ENCODE data around the gene CDADC1. TPM values are rescaled to one million over a fixed set of nuclear protein-coding genes. Genes with fewer than 3 reads are reported as not detected.

Gene CDADC1
- total RNA-seq: 1 to 10 TPM; 3.3 to 7.5 (median 5.4) TPM
- polyA plus RNA-seq: 1 to 10 TPM; 3.3 to 7.8 (median 3.6) TPM
- long read RNA-seq, donor 1: 0 reads
- long read RNA-seq, donor 2, partial matches to known transcripts: 1 of 7 reads
- long read RNA-seq, donor 2, other reads (novel, unspliced or antisense): 3 of 7 reads

DNA sequence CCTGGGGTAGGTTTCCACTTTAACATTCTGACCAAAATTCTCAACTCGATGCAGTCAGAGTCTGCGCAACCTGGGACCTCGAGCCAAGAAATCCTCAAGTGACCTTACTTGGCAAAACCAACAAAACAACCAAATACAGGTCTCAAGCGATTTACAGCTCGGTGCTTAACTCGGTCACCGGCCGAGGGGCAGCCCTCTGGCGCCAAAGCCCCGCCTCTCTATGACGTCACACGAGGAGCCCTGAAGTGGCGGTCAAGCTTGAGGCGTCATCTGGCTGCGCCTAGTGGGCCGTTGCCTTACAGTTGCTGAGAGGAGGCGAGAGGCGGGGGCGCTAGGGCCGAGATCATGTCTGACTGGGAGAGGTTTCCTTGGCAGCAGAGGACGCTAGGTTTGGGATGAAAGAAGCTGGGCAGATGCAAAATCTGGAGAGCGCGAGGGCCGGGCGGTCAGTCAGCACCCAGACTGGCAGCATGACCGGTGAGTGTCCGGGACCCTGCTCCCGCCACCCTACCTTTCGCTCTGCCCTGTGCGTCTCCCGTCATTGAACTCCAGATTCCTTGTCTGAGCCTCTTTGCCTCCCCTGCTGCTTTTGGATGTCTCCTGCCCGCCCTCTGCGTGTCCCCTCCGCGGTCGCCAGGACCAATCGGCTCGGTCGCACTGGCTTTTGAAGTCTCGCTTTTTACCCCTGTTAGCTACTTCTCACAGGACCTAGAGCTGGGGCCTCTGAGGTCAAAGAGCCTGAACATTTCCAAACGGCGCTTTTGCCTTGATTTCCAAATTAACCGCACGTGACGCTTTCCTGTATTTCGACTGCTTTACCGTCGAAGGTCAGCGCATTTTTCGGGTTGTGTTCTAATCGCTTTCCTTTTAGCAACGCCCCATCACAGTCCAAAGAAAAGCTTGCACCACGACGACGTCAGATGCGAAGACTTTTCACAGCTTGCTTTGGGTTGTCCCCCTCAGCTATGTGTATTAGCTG, at the start of gene CDADC1:
CDADC1 (plus strand) TSS at position 283 of the 979 bp plus-strand sequence; CDS start at position 396, 113 bp downstream.
- 0% methylated on average over 56 of the region's 56 CpGs for WGBS, 3 donors
- Histone ChIP-seq H3K36me3 (ENCODE audit: insufficient read depth in 1 of 2, low read depth in 1 of 2) (peaks cover 0 to 36% of the 10 kb centered on the region in 2 donors), H3K27ac (peak within 1 kb of the TSS; percentile 92), H3K4me3 (peak within 1 kb of the TSS; percentile 96), H3K27me3 (ENCODE audit: insufficient read depth in 3 of 3, low read length in 2 of 3) (no peaks in the 10 kb centered on the region), H3K4me1 (peaks cover 12% of the 10 kb centered on the region), H3K9me3 (no peaks in the 10 kb centered on the region)
- ATAC-seq (peak; percentile 99 to 100 (median 100)), DNase-seq (peak; percentile 98 to 99)
- TF ChIP-seq, protein P1, sequence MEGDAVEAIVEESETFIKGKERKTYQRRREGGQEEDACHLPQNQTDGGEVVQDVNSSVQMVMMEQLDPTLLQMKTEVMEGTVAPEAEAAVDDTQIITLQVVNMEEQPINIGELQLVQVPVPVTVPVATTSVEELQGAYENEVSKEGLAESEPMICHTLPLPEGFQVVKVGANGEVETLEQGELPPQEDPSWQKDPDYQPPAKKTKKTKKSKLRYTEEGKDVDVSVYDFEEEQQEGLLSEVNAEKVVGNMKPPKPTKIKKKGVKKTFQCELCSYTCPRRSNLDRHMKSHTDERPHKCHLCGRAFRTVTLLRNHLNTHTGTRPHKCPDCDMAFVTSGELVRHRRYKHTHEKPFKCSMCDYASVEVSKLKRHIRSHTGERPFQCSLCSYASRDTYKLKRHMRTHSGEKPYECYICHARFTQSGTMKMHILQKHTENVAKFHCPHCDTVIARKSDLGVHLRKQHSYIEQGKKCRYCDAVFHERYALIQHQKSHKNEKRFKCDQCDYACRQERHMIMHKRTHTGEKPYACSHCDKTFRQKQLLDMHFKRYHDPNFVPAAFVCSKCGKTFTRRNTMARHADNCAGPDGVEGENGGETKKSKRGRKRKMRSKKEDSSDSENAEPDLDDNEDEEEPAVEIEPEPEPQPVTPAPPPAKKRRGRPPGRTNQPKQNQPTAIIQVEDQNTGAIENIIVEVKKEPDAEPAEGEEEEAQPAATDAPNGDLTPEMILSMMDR (IDR thresholded peaks at IDR 0.05): no peak
- intact Hi-C loops (cut with DNase I): loop anchor here in 1 of 2 donors (5.0 kb wide), 1 partner anchor 271 kb away; the partner anchor contains the start of gene FNDC3A

DNA sequence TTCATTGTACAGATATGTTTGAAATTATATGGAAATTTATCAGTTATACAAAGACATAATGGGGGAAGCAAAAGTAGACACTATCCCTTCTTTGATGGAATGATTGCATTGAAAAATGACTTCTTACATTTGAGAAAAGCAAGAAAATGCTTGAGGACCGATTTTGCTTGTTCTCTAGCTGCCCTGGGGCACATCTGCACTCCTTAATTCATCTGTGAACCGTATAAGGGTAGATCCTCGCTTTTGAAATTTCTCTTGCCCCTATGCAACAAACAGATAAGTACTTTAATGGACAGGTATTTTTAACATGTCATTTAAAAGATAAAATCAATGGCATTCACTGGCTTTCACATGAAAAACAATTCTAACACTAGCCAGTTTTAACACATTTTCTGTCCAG, 41.1 kb upstream of the CDADC1 start:
- H3K36me3 ChIP-seq (ENCODE audit: insufficient read depth in 1 of 2, low read depth in 1 of 2): peaks cover 0 to 86% of the 10 kb centered on the region in 2 donors
- no peaks in the 10 kb centered on the region for H3K27me3 ChIP-seq (ENCODE audit: insufficient read depth in 3 of 3, low read length in 2 of 3)
- no peak for ATAC-seq
- H3K9me3 ChIP-seq: no peaks in the 10 kb centered on the region
- H3K4me3 ChIP-seq: no peak overlapping the region
- TF ChIP-seq, protein P1 (IDR thresholded peaks at IDR 0.05): no peak
- no peaks in the 10 kb centered on the region for H3K4me1 ChIP-seq
- intact Hi-C loops (cut with DNase I): no loop called here
- H3K27ac ChIP-seq: no peak overlapping the region
- no peak for DNase-seq
- 92 to 95% (median 92%) methylated on average over 3 of the region's 3 CpGs for WGBS, 3 donors

DNA sequence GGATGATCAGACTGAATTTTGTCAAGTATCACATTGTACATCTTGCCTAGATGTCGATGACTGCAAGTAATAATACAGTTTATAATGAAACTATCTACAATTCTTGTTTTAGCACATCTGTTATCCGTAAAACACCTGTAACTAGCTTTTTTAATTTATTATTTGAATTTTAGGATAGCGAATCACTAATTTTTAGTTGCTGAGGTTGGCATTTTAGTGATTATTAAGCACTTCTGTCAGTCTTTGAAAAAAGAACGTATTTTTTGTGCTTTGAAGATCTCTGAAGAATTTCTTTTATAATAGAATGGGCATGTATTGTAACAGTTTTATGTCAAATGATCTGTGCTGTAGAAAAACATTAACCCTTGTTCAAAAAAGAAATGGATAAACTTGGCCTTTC, 39.1 kb upstream of the CDADC1 start:
- DNase-seq (no peak), ATAC-seq (no peak)
- WGBS, 3 donors: 96 to 99% (median 96%) methylated on average over 4 of the region's 4 CpGs
- no peaks in the 10 kb centered on the region for H3K27me3 ChIP-seq (ENCODE audit: insufficient read depth in 3 of 3, low read length in 2 of 3)
- H3K36me3 ChIP-seq (ENCODE audit: insufficient read depth in 1 of 2, low read depth in 1 of 2): peaks cover 0 to 66% of the 10 kb centered on the region in 2 donors
- H3K9me3 ChIP-seq: no peaks in the 10 kb centered on the region
- TF ChIP-seq, protein P1 (IDR thresholded peaks at IDR 0.05): no peak
- H3K4me3 ChIP-seq: no peak overlapping the region
- intact Hi-C loops (cut with DNase I): no loop called here
- H3K4me1 ChIP-seq: no peaks in the 10 kb centered on the region
- no peak overlapping the region for H3K27ac ChIP-seq

DNA sequence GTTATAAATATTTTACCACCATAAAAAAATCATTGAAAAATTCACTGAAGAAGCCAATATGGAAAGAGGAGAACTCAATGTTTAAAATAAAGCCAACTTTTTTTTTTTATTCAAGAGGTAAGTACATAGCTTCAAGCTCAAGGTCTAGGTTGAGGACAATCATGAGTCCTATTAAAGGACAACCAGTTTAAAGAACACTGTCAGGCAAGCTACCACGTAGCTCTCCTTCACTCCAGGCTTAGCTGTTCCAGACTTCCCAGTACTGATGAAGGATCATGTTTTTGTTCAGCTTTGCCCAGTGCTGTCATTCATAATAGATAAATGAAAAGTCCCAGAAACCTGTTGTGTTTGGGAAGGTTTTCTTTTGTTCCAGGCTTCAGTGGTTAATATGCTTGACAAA, 37.6 kb upstream of the CDADC1 start:
- no peak for ATAC-seq

More for the DNA sequence above, 37.6 kb upstream of the CDADC1 start:
- TF ChIP-seq, protein P1 (IDR thresholded peaks at IDR 0.05): no peak
- no peak overlapping the region for H3K4me3 ChIP-seq
- no peaks in the 10 kb centered on the region for H3K9me3 ChIP-seq
- no peaks in the 10 kb centered on the region for H3K4me1 ChIP-seq
- H3K27ac ChIP-seq: no peak overlapping the region
- no peaks in the 10 kb centered on the region for H3K27me3 ChIP-seq (ENCODE audit: insufficient read depth in 3 of 3, low read length in 2 of 3)
- DNase-seq: no peak
- intact Hi-C loops (cut with DNase I): no loop called here
- H3K36me3 ChIP-seq (ENCODE audit: insufficient read depth in 1 of 2, low read depth in 1 of 2): peaks cover 0 to 51% of the 10 kb centered on the region in 2 donors
- 46 to 84% (median 48%) methylated on average over 1 of the region's 1 CpG for WGBS, 3 donors
